Renal pelvis (tissue), 4 donors: ENCODE data around the gene ADCY7. TPM values are rescaled to one million over a fixed set of nuclear protein-coding genes. Genes with fewer than 3 reads are reported as not detected.

Experiments
- DNase-seq: peaks from one replicate; pipeline ENCODE4 v3.0.0-alpha.2; 2013
- polyA plus RNA-seq, 3 donors: library from polyadenylated mRNA; unstranded; fragments of 120-200 nt; gene quantifications; one replicate each; pipeline ENCODE4 v1.2.1, GENCODE V29; 2013; ENCODE audit not compliant: insufficient read length in 3 of 3

The ADCY7 gene
- polyA plus RNA-seq, 3 donors: 8.1 to 9.3 (median 8.2) TPM

DNA sequence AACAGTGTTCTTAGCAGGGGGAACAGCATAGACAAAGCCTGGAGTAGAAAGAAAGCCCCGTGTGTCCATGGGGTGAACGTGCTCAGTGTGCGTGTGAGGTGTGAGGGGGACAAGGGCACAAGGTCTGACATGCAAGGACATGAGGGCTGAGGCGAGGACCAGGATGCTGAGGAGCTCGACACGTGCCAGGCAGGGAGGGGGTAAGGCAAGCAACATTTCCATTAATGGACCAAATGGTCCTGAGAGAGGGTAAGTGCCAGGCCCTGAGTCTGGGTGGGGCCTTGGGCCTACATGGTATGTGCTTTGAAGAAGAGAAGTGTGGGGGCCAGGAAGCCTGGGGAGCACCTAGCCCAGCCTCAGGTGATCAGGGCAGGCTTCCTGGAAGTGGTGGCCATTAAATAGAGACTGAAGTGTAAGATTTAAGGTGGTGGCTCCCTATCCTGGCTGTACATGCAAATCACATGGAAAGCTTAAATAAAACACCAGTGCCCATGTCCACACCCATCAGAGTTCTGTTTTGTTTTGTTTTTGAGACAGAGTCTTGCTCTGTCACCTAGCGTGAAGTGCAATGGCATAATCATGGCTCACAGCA is 29.3 kb downstream of the ADCY7 start:
- no peak for DNase-seq

DNA sequence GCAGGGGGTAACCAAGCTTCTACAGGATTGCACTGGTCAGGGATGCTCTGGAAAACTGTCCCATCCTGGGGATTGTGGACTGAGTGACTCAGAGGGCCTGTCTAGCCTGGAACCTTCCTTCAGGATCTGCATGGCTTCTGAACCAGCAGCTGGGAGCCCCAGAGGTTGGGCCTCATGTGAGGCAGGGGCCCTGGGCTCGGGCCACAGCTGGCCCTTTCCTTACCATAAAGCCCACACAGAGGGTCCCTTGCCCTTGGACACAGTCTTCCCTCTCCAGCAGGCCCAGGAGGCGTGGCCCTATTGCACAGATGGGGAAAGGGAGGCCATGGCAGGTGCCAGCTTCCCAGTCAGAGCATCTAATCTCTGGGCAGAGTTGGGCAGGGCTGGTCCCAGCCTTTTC is 30.5 kb downstream of the ADCY7 start:
- no peak for DNase-seq

DNA sequence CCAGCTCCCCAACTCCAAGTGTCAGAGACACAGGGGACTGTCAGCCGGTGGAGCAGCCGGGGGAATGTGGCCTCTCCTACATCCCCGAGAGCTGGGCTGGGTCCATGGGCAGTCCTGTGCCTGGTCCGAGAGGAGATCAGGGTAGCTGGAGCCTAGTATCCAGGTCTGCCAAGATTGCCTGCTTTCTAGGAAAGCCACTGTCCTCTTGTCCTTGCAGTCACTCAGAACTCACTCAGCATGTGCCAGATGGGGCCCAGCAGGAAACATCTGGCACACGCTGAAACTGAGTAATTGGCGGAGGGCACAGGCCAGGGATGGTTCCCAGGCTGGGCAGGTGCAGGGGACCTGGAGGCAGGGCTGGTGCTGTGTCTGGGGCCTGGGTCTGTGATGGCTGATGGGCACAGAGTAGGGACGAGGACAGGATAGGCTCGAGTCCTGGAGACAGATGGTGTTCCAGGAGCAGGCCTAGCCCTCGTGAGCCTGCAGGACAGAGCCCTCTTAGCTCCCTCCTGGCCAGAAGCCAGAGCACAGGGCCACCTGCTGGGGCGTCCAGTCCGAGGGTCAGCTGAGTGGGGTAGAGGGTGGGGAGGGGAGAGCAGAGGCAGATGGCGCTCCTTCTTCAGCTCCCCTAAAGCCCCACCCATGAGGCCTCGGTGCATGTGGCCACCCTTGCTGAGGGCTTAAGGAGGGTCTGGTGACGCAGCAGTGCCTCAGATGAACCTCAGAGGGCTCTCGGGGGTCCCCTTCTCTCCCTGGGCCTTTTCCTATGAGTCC is 31.1 kb downstream of the ADCY7 start:
- no peak for DNase-seq

DNA sequence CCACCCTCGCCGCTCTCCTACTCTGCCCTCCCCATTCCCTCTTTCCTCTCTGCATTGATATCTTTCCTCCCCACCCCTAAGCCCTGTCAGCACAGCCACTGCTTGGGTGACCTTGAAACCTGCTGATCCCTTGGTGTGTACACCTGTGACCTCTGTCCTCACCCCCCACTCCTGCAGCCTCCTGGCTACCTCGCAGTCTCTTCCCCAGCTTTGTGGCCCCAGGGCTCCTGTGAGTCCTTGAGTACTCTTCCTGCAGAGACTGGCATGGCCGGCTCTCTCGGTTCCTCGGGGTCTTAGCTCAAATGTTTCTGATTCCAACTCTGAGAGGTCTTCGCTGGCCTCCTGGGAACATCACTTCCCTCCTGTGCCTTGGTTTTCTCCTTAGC is 31.7 kb downstream of the ADCY7 start:
- DNase-seq: no peak

DNA sequence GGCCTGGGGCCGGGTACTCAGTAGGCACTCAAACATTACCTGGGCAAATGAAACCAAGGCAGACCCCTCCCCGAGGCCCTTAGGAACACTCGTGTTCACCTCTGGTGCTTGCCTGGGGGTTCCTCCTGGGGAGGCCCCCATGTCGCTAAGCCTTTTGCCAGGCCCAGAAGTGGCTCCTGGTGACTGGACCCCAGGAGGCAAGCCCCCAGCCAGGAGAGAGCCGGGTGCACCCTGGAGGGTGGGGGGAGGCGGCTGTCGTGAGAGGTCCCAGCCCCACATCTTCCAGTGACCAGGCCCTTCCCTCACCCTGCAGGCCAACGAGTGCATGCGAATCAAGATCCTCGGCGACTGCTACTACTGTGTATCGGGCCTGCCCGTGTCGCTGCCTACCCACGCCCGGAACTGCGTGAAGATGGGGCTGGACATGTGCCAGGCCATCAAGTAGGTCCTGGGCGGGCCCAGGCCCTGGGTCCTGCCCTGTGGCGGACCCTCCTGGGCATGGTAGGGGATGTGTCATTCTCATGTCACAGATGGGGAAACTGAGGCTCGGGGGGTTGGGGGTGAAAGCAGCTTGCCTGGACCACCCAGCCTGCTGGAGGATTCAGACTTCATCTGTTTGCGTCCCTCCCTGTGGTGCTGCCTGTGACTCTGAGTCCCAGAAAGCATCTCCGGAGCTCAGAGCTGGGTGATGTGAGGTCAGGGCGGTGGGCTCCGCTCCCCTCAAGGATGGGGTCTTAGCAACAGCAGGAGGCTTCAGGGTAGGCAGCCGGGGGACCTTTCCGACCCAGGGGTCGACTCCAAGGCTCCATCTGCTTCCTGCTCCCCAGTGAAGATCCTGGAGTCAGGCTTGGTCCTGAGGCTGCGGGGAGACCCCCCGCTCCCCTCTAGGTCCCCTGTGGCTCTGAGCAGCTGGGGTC is 32.5 kb downstream of the ADCY7 start:
- no peak for DNase-seq

DNA sequence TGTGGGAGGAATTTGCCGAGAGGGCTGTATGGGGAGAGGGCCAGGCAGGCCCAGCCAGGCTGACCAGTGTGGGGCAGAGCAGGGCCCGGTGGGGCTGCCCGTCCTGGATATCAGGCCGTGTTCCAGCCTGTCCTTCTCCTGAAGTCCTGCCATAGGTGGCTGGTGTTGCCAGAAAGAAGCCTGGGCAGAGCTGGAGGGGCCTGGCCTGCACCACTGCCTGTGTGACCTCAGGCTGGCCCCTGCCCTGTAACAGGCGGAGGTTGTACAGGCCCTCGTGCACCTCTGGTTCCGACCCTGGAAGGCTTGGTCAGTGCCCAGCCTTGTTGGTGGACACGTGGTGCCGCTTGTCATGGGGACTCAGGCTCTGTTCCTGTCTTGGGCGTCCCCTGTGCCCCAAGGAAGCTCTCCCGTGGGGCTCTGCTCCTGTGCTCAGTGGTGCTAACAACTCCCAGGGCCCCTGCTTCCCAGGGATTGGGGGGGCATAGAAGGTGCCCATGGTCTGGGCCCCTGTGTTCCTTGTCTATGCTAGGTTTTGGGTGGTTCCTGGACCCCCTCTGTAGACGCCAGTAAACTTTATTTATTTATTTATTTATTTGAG is 33.3 kb downstream of the ADCY7 start:
- no peak for DNase-seq

DNA sequence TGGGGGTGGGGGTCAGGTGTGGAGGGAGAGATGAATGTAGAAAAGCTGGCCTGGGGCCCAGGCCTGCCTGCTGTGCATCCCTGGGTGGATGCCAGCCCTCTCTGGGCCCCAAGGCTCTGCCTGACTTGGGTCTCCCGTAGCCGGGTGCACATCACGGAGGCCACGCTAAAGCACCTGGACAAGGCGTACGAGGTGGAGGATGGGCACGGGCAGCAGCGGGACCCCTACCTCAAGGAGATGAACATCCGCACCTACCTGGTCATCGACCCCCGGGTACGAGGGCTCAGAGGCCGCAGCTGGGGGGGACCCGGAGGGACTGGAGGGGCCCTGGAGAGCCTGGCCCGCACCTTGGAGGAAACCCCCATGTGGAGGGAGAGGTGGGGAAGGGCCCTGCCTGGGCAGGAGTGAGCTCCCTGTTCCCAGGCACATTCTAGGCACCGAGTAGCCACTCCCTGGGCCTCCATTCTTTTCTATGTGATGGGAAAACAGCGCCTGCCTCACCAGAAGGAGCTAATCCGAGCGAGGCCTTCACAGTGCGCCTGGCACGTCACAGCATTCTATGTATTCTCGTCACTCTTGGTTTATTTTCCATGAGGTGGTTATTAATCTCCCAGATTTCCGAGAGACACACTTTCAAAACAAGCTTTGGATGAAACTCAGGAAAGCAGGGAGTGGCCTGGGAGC is 34.7 kb downstream of the ADCY7 start:
- no peak for DNase-seq

DNA sequence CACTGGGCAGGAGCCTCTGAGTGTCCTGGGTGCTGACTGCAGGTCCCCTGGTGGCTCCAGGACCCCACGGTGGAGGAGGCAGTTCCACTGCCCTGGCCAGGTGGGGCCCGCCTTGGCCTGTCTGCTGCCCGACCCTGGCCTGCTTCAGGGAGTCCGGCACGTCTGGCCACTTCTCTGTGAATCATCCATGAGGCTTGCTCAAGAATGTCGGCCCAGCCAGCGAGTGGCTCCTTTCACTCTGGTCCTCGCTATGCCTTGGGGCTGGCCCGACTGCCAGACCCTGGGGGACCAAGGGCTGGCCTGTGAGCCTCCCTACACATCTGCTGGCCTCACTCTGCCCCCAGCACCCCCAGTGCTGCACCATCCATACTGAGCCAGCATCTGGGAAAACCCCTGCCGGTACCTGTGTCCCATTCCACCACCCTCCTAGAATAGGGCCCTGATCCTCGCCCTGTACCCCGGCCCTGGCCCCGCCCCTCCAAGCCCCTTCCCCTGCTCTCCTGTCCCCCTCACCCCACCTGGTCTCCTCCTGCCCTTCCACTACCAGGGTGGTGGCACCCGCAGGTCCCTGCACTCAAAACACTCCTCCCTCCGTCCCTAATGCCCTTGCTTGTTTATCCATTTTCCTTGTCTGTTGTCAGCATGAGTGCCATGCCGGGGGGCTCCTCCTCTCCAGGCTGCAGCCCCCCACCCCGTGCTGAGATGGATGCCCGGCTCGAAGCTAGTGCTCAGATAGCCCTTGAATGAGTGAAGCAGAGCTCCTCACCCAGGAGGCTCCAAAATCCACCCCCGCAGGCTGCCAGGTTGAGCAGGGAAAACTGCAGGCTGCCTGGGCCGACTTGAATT is 35.5 kb downstream of the ADCY7 start:
- DNase-seq: peak; percentile 34

DNA sequence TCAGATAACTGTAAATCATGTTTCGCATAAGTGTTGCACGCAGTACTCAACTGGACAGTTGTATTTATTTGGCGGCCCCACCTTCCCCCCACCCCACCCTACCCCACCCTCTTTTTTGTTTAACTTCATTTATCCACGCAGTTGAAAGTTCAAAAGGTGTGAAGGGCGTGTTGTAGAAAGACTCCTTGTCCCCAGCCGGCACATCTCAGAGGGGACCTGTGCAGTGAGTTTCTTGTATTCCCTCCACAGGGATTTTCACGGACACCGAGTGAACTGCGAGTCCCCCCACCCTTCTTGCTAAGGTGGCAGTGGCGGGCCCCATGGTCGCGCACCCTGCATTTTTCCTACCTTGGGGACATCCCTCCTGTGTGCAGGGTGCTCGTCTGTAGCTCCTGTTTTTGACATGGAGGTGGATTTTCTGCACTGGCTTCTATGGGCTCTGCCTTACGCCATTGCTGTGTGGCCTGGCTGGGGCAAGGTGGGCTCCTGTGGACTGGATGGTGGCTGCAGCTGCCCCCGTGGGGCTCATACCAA is 36.2 kb downstream of the ADCY7 start:
- no peak for DNase-seq

DNA sequence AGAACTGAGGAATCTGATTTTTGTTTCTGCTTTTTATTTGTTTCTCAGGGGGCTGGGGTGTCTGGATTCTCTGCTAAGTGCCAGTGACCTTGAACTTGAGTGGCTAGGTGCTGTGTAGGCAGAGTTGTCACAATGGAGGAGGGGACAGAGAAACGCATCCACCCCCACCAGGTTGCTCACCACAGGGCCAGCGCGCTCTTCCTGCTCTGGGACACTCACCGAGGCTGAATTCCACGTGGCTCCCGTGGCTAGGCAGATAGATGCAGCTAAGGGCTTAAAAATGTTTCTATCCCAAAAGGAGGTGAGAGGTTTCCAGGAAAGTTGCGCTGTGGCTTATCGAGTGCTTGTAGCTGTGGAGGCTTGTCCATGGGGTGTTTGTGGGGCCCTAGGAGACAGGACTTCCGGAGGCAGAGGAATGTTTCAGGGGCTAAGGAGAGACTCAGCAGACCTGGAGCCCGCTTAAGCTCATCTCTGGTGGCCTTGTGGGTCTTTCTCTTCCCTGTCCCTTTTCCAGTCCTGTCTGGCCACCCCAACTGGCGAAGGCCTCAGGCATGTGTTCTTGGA is 36.8 kb downstream of the ADCY7 start:
- no peak for DNase-seq

DNA sequence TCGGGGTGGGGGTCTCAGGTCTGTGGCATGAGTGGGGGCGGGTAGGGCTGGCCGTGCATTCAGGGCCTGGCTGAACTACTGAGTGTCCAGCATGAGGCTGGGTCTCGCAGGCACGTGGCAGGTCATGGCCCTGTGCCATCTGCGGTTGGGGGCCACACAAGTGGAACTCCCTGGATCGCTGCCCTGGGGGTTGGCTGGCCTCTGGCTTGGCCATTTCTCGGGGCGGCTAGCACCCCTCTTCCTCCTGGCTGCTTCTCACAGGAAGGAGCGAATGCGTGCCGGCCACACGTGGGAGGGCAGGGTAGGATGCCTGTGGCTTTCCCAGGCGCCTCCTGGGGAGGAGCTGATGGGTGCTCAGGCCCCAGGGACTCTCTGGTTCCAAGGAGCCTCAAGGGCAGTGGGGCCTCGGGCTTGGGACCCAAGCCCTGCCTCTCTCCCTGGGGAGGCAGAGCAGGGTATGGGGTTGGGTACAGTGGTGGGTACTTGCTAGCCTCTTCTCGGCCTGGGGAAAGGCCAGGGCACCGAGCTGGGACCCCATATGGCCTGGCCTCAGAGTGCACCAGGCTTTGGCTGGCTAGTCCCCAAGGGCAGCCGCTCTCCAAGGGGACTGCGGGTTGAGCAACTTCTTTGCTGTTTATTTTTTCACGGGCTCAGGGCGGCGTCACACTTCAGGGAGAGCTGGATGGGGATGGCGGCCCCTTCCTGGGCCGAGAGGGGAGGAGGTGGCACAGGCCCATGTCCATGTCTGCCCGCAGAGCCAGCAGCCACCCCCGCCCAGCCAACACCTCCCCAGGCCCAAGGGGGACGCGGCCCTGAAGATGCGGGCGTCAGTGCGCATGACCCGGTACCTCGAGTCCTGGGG is 37.5 kb downstream of the ADCY7 start:
- DNase-seq: no peak

DNA sequence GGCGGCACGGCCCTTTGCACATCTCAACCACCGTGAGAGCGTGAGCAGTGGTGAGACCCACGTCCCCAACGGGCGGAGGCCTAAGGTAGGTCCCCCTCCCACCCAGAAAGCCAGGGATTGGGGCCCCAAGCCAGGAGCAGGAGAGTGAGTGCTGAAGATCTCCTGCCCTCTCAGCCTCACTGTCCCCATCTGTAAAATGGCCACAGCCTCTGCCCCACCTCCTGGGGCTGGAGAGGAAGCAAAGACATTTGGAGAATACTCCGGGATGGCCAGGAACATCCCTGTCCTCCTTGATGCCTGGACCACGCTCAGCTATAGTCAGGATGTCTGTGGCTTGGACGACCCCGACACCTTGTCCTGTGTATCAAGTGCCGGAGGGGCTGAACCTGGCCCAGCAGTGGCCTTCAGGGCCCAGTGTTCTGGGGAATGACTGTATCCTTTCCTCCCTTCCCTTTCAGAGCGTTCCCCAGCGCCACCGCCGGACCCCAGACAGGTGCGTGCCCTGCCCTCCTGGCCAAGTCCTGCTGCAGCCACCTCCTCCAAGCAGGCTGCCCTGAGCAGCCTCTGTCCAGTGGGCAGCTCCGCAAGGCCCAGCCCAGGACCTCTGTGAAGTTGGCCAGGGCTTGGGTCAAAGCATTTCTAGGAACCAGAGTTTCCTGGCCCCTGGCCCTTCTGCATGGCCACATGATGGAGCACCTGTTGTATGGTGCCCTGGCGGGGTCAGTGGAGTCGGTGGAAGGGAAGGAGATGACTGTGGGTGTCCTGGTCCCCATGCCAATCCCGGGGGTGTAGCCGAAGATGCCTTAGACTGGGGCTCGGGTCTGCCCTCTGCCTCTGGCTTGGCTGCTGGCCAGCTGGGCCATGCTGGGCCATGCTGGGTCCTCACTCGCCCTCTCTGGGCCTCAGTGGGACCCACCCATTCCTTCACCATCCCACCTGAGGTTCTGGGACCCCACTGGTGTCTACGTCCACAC is 38.4 kb downstream of the ADCY7 start:
- no peak for DNase-seq

DNA sequence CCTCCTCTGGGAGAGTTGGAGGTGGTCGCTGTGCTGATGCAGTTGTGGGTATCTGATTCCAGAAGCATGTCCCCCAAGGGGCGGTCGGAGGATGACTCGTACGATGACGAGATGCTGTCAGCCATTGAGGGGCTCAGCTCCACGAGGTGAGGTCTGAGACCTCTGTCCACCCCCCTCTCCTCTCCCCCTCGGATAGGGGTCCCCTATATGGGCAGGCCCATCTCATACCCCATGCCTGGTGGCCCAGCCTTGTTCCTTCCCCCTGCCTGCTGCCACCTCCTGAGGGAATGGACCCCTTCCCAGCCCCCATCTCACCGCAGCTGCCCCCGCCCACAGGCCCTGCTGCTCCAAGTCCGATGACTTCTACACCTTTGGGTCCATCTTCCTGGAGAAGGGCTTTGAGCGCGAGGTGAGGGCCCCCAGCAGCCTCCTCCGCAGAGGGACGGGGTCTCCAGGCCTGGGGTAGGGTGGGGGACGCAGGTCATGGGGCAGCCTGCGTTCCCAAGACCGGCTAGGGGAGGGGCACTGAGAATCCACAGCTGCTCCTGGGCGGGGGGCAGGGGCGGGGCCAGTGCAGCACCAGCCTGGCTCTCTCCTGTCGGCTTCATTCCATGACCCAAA is 39.2 kb downstream of the ADCY7 start:
- no peak for DNase-seq

DNA sequence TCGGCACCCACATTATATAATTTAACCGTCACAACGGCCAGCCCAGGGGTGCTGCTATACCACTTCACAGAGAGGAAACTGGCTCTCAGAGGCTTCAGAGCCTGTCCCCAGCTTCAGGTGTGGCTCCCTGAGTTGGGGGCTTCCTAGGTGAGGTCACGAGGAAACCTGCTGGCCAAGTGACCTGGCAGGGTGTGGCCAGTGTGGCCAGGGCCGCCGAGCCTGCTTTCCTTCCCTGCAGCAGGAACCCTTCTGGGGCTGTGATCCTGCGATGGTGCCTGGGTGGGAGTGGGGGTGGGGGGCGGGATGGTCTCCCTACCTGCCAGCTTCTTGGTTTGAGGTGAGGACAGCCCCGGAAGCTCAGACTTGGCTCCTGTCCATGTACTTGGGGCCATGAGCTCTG is 39.9 kb downstream of the ADCY7 start:
- DNase-seq: no peak

DNA sequence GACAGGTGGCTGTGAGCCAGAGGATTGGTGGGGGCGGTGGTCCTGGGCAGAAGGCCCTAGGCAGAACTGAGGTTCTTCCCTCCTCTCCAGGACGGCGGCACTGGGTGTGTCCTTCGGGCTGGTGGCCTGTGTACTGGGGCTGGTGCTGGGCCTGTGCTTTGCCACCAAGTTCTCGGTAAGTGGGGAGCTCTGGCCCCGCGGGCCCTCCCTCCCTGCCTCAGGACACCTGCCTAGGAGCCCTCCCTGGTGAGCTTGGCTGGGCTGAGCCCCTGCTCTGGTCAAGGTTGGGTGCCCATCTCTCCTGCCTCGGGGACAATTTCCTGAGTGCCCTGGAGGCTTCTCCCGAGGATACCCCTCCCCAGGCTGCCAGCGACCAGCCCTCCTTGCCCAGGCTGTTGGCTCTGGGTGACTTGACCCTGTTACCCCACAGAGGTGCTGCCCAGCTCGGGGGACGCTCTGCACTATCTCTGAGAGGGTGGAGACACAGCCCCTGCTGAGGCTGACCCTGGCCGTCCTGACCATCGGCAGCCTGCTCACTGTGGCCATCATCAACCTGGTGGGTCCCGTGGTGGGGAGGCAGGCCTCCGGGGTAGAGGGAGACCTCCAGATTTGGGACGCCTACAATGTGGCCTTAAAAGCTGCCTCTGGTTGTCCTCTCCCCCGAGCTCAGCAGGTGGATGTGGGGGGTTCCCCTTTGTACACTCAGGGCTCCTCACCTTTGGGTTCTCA is 42.0 kb downstream of the ADCY7 start:
- DNase-seq: no peak

DNA sequence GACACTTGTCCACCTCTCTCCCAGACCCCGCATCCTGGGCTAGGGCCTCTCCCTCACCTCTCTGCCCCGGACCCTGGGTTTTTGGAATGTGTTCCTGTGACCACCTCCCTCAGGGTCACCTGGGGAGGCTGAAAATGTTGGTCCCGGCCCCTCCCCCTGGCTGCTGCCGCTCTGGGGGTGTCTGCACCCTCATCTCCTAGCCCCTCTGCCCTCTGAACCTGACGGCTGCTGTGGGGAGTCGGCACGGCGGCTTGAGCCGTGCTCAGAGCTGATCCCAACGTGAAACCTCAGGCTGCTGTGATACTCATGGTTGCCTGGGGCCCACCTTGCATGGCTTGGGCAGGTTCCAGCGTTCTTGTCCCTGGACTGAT is 42.8 kb downstream of the ADCY7 start:
- DNase-seq: no peak
